ENCODE results near the gene DGCR6.
"Not testable (repeated sequence)": the region's sequence is repeated elsewhere in the genome, so short reads cannot be mapped to it uniquely, and the experiment has no call there.

GRCh38 chr22:18959266-18959665 lies 53.1 kb downstream of the DGCR6 start:
- not testable (repeated sequence) for TF ChIP-seq CTCF, POLR2AphosphoS5, POLR2A, EP300 (IDR thresholded peaks at IDR 0.05)
